Fibroblast of upper back skin (primary cell): Measurements from ENCODE around the gene DEPDC5.
"Not testable (repeated sequence)": the region's sequence is repeated elsewhere in the genome, so short reads cannot be mapped to it uniquely, and the experiment has no call there.

Source experiments
- DNase-seq: peaks from one replicate; pipeline ENCODE4 v3.0.0-alpha.2; 2013

DEPDC5 gene

GRCh38 chr22:31749636-31750364 lies 4.0 kb upstream of the DEPDC5 start, which contains the start of gene PRR14L:
Gene PRR14L (minus strand): TSS chr22:31750132. CDS start chr22:31738860, 11,272 bp downstream.
- peak; percentile 94 for DNase-seq

- DNase-seq: no peak
Observed at GRCh38 chr22:31750365-31751284, 3.2 kb upstream of the DEPDC5 start.

GRCh38 chr22:31752096-31752847 lies 1.5 kb upstream of the DEPDC5 start:
- no peak for DNase-seq

GRCh38 chr22:31753005-31753633 lies 700 bp upstream of the DEPDC5 start:
- DNase-seq: peak; percentile 6

- no peak for DNase-seq
Observed at GRCh38 chr22:31754813-31755212, 994 bp downstream of the DEPDC5 start.

- DNase-seq: no peak
Observed at GRCh38 chr22:31757265-31757664, 3.4 kb downstream of the DEPDC5 start.

- not testable (repeated sequence) for DNase-seq
Observed at GRCh38 chr22:31758860-31759259, 5.0 kb downstream of the DEPDC5 start.

GRCh38 chr22:31764785-31765184 lies 11.0 kb downstream of the DEPDC5 start:
- no peak for DNase-seq

- DNase-seq: no peak
Observed at GRCh38 chr22:31768422-31769059, 14.7 kb downstream of the DEPDC5 start.

- no peak for DNase-seq
Observed at GRCh38 chr22:31773416-31773815, 19.6 kb downstream of the DEPDC5 start.

- no peak for DNase-seq
Observed at GRCh38 chr22:31776231-31776630, 22.4 kb downstream of the DEPDC5 start.

- DNase-seq: no peak
Observed at GRCh38 chr22:31789803-31790202, 36.0 kb downstream of the DEPDC5 start.

- DNase-seq: no peak
Observed at GRCh38 chr22:31790240-31790639, 36.4 kb downstream of the DEPDC5 start.

- not testable (repeated sequence) for DNase-seq
Observed at GRCh38 chr22:31799358-31799757, 45.5 kb downstream of the DEPDC5 start.

GRCh38 chr22:31800065-31800464 lies 46.2 kb downstream of the DEPDC5 start:
- DNase-seq: no peak

- DNase-seq: not testable (repeated sequence)
Observed at GRCh38 chr22:31800861-31801260, 47.0 kb downstream of the DEPDC5 start.

- no peak for DNase-seq
Observed at GRCh38 chr22:31802575-31802974, 48.8 kb downstream of the DEPDC5 start.

GRCh38 chr22:31806751-31807150 lies 52.9 kb downstream of the DEPDC5 start:
- no peak for DNase-seq

GRCh38 chr22:31812977-31813605 lies 59.3 kb downstream of the DEPDC5 start:
- DNase-seq: no peak

GRCh38 chr22:31813898-31814297 lies 60.1 kb downstream of the DEPDC5 start:
- DNase-seq: not testable (repeated sequence)

GRCh38 chr22:31814942-31815341 lies 61.1 kb downstream of the DEPDC5 start:
- DNase-seq: no peak
